HG03064 (cell line): ENCODE data around the gene UBR4.

Experiments used
- ATAC-seq: cut with Tn5 transposase; IDR thresholded peaks from one replicate; pipeline ENCODE4 v1.9.1; 2021; ENCODE audit warnings: low read depth; ENCODE audit not compliant: unreplicated experiment

UBR4 gene

DNA sequence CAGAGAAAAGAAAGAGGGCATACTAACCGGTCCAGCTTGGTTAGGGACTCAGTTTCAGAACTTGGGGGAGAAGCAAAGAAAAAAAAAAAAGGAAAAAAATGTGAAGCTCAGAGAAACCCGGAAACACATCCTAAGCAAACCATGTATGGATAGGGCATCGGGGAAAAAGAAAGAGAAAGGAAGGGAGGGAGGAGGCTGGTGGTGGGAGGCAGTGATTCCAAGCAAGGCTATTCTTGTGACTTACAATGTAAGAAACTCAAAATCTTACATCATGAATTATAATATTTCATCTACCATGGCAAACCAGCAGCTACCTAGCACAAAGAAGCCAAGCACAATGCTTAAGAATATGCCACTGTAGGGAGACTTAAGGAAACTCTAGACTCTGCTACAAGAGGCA lies 60.3 kb downstream of the UBR4 start:
- ATAC-seq: no peak

DNA sequence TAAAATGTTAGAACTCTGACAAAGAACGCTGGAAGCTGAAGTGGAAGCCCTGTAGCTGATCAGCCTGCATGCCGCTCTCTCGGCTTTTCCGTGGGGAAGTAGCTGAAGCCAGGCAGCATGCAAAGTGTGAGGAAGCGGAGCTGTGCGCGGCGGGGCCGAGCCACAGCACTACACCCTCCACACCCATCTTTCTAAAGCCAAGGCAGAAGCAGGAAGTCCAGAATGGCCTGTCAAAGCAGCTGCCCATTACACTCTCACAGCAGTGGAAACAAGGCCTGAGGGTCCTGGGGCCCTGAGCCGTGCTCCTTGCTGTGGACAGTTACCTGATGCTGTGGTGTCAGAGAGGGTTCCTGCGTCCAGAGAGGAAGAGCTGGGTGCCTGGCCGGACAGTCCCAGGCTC lies 69.6 kb downstream of the UBR4 start:
- ATAC-seq: no peak

DNA sequence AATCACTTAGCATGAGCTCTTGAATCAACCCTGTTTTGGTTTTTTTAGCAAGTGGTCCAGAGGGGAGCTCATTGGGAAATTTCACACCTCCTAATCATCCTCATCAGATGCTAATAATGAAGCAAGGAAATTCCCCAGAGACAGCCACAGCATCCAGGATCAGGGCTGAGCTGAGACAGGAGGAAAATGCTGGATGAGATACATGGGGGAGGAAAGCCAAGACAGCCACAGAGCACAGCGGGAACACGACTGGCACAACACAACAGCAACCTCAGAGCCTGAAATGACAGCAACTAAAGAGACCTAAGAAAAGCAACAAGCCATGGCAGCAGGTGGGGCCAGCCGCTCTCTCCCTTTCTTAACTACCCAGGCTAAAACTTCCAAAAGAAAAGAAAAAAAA lies 70.4 kb downstream of the UBR4 start:
- no peak for ATAC-seq

DNA sequence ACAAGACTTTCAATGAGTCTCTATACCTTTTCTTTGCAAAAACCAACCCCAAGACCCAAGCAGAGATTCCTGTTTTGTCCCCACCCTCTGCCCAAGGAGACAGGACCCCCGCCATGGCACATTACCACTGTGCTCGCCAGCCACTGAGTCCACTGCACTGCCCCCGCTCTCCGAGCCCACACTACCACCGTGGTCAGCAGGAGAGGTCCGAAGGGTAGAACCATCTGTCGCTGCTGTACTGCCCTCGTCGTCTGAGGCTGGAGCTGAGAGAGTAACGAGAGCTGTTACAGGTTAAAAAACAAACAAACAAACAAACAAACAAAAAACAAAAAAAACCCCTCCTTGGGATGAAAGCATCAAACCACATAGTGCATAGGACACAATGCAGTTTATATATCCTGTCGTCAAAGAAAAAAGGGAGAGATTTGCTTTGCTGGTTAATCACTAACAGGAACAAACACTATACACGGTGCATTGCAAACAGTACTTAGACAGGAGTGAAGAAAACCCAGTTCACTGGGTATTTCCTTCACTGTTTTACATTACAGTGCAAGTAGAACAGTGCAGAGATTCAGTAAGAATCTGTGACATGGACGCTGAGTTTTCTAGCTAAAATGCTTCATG lies 71.0 kb downstream of the UBR4 start:
- ATAC-seq: no peak

DNA sequence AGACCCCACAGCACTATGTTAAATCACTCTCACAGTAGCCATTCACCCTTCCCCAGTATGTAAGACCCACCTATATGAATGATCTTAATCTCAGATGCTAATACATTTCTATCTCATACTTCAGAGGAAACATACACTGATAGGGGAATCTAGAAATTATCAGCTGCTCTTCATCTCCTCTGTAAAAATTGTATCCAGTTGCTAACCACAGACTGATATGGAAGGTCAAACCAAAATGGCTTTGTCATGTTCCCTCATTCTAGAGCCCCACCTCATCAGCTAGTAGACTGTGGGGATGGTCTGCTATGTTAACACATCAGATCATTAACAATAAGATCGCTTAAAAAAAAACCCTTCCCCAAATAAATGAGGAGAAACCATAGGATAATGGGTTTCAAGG lies 71.7 kb downstream of the UBR4 start:
- ATAC-seq: no peak

DNA sequence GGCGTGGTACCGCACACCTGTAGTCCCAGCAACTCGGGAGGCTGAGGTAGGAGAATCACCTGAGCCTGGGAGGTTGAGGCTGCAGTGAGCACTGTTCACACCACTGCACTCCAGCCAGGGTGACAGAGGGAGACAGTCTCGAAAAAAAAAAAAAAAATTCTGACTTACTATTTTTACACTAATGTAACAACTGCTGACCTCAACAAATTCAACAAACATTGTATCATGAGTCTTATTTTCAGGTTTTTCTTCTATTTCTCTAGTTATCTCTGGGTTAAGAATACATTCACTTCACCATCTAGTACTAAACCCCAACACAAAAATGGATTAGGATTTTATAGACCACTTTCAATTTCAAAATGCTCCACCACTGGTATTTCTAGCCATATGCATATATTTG lies 72.9 kb downstream of the UBR4 start:
- ATAC-seq: no peak

DNA sequence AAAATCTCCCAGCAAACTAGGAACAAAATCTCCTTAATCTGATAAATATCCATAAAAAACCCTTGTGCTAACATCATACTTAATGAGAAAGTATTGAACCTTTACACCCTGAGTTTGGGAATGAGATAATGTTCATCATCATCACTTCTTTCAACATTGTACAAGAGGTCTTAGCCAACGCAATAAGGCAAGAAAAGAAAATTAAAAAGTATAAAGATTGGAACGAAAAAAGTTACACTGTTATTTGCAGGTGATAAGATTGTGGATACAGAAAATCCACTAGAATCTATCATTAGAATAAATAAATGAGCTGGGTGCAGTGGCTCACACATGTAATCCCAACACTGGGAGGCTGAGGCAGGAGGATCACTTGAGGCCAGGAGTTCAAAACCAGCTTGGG lies 76.7 kb downstream of the UBR4 start:
- no peak for ATAC-seq

DNA sequence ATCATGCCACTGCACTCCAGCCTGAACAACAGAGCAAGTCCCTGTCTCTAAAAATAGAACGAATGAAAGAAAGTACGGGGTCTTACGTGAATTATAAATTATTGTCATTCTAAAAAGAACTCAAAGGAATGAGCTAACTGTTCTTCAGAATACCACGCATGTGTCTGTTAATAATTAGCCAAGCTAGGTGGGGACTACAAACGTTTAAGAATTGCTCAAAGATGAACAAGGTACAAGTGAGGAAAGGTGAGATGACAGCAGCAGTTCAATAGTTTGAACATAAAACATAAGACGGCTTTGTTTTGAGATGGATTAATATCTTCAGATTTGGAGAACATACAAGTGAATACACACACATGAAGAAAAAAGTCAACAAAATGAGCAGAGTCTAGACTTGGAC lies 79.6 kb downstream of the UBR4 start:
- no peak for ATAC-seq

DNA sequence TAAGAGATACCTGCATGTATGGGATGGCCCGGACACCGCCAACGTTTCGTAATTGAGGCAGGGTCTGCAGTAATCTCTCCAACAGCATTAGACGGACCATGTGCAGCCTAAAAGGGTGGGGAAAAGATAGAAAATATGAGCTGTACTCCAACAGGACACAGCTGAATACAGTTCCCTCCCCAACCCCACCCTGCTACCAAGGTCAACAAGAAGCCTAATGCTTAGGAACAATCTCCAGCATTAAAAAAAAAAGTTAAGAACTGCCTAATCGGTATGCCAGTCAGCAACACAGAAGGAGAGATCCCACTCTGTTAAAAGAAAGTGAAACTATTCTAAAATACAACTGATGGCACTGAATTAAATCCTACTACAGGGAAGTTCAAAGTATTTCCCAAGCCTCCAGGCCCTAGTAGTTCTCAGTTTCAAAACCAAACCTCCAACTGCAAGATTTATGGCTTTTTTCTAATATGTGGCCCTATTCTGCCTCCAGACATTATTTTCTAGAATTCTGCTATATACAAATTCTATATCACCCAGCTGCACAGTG lies 81.0 kb downstream of the UBR4 start:
- ATAC-seq: no peak

DNA sequence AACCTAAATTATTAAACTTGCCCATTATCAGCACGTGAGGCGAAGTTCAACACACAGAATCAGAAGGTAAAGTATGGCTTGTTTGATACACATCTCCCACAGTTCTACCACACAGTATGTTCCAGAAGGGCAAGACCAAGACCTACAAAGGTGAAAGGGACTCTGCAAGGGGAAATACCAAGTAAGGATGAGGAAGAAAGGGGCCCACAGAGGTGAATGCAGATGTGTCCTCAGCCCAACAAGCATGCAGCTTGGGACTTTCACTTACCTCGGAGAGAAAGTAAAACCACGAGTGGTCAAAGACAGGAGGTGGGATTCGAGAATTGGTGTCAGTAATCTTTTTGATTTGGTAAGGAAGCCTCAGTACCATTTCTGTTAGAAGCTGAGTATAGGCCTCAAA lies 85.8 kb downstream of the UBR4 start:
- no peak for ATAC-seq

DNA sequence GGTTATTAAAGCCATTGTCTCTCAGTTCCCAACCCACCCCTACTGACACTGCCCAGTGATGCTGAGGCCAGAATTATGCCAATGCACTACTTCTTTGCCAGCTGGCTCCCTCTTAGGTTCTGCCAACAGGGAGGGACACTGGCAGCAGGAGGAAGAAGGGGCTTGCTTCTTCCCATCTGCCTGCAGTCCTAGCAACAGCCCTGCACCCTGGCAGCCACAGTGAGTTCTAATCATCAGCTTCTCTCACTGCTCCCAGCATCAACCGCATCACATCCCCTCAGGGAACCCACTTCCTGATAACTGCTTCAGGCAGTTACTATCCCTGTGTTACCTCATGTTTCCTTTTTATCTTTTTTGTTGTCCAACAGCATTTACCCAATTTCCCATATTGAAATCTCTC lies 86.2 kb downstream of the UBR4 start:
- ATAC-seq: no peak

DNA sequence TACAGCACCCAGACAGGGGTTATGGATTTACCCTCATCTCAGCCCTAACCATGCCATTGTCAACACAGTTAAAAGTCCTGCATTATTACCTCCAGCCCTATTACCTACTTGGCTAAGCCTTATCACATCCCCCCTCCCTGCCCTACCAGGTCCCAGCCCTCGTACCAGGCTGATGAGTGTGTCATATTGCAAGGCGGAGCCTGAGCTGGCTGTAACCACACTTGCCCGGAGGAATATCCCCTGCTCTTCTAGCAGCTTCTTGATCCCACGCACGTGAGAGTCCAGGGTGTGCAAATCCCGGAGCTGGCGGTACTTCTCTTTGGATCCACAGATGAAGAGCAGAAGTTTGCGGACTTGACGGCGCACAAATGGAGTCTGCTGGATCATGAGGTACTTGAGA lies 87.4 kb downstream of the UBR4 start:
- no peak for ATAC-seq

DNA sequence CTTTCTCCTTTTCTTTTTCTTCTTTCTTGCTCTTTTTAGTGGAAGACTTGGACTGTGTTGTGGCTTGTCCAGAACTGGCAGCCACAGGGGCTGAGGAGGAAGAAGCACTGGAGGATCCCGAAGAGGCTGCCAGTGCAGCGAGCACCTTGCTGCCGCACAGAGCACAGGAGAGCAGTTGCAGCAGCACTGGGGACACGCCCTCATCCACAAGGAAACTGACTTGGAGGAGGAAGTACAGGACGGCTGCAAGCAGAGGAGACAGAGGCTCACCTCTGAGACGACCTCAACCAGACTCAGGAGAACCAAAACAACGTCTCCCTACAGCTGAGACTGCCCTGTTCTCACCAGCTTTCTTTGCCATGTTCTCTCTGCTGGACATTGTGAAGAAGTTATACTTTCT lies 88.9 kb downstream of the UBR4 start:
- ATAC-seq: no peak

DNA sequence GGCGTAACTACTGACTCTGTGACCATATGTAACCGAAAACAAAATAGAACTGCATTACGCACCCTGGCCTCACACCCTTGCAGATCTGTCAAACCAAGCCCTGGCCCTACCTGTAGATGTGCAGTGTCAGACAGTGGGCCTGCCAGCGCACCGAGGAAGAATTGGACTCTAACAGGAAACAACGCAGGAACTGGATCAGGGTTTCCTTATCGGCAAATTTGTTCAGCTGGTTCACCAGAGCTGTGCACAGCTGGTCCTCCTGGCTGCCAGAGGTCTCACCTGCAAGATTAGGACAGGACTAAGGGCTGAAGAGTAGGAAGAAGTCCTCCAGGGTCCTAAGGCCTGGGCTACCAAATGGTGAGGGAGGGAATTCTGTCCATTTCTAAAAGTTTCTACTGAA lies 90.0 kb downstream of the UBR4 start:
- ATAC-seq: no peak

DNA sequence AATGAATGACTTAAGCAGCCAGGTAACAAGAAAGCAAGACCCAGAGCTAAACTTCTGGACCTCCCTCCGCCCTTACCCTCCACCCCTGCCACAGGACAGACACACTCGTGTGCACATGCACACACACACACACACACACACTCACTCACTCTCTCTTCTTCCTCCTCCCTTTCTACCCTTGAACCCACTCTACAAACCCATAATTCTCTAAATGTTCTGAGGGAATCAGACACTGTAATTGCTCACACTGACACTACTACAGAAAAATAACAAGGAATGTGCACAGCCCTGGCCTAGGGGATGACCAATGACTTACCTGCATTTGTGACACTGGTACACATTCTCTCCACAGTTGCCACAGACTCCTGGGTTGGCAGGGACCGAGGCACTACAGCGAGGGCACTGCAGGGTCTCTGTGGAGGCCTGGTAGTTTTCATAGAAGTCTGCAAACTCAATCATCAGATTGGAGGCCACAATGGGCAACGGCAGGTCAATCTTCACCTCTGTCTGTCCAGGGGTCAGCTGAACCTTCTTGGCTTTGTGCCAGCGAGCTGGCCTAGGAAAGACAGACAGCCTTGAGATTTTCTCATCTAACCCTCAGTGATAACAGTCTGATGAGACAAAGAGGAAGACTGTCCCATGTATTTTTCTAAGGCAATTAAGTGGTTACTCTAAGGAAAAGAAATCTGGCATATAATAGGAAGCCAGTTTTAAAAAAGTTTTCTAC lies 94.8 kb downstream of the UBR4 start:
- ATAC-seq: no peak

DNA sequence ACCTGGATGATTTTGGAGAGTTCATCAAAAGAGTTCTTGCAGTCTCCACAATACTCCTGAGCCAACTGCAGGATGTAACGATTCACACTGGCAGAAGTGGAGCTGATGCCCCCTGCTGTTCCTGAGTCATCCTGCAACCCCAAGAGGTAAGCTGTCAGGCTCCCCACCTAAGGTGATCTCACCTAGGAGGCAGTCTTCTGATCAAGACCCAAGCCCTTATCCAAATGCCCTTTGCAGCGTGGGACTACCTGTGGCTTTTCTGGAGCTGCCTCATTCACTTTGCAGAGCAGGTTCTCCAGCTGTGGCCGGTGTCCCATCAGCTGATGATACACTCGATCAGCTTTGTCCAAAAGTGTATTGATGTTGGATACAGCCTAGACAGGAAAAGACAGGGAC lies 96.4 kb downstream of the UBR4 start:
- ATAC-seq: no peak

DNA sequence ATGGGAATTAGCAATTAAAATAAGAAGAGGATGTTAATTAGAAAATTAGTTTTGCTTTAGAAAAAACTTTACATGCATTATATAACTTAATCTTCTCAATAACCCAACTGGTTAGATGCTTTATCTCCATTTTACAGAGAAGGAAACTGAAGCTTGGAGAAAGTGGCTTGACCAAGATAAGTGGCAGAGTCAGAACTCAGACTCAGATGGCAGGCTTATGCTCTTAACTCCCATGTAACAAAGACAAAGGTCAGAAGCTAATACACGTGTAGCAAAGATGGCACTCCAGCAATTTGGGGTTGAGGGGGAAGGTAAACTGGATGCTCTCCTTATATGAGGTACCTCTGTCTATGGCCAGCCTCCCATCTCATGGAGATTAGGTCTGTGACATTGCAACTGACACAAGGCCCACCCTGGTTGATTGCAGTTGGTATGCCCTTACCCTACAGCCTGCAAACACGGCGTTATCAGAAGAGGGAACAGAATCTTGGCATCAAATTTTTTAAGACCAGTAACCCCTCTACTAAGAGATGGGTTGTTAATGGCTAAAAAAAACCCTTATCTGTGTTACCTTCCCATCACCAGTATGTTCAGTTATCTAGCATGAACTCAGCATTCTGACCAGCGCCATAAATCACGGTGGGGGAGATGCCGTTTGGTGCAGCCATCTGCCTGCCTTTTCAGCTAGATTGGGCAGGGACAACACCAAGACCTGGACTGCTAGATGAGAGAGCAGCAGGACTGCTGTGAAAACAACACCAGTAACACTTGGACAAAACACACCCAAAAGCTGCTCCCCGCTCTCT lies 97.0 kb downstream of the UBR4 start:
- ATAC-seq: no peak

DNA sequence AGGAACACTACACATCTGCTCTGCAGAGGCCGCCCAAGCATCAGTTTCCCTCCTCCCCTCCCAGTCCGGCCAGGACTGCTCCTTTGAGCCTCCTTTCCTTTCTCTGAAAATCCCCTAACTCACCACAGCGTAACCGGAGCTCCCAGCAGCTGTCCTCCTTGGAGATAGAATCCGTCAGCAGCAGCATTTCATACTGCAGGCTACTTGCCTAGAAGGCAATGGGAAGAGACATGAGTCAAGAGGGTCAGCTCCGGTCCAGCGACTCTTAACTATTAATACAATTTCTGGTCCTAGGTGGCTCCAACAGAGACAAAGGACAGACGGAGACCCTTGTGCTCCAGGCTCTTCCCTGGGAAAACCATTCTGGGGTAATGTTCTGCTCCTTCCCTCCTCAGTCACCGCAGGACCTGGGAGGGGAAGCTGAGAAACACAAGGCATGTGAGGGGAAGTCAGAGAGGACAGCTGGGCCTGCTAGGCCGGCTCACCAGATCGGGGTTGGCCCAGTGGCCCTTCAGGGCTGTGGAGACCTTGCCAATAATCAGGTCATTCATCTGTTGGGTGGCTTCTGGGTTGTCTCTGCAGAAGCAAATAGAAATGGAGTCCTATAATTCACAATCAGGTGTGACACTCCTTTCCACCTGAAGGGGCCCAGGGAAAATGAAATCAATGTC lies 99.7 kb downstream of the UBR4 start:
- no peak for ATAC-seq

DNA sequence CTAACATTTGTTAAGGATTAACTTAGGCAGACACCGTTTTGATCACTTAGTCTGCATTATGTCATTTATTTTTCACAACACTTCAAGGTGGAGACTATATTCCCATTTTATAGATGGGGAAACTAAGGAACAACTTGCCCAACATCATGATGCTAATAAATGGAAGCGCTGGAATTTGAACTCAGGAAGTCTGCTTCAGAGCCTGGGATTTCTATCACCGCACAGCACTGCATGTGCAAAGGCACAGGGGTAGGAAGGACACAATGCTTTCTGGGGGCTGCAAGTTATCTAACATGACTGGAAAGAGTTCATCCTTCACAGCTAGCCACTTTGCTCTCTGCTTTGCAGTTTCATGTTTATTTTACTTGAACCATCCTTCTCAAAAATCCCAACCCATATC lies 100.5 kb downstream of the UBR4 start:
- no peak for ATAC-seq

DNA sequence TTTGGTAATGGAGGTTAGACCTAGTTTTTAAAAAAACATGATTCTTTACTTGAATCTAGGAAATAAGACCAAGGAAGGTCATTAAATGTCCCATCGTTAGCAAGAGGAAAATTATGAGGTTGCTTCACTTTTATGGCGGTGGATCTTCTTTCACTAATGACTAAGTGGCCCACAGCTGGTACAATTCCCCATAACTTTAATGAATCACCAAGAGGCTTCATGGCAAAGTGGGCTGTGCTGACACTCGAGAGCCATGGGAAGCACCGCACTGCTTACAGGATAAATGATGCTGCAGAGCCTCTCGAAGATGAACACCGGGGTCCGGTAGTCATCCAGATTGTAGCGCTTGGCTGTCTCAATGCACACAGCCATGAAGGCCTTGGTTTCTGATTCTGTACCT lies 108.8 kb downstream of the UBR4 start:
- no peak for ATAC-seq

DNA sequence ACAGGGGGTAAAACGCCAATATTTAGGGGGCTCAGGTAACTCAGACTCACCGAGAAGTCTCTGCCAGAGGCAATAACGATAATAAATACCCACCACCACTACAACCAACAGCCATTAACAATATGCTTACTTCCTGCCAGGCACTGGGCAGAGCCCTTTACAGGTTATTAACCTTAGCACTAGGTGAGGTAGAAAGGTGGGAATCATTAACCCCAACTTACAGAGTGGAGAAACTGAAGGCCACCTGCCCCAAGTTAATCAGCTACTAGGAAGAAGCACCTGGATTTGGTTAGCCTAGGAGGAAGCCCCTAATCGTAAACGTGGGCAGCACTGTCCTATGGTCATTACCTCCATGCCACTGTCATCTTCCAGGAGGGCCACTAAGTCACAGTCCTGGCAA lies 110.0 kb downstream of the UBR4 start:
- no peak for ATAC-seq
